IPS-NIHi7 (cell line): ENCODE measurements around the gene DVL1.
A peak's percentile ranks its signal among the peaks of the same experiment; 100 is the strongest.
"Not testable (repeated sequence)": the region's sequence is repeated elsewhere in the genome, so short reads cannot be mapped to it uniquely, and the experiment has no call there.

ENCODE experiments used
- DNase-seq: peaks from one replicate; pipeline ENCODE4 v3.0.0; 2012; ENCODE audit warnings: mixed read lengths; ENCODE audit errors: extremely low spot score

DVL1 gene

DNA sequence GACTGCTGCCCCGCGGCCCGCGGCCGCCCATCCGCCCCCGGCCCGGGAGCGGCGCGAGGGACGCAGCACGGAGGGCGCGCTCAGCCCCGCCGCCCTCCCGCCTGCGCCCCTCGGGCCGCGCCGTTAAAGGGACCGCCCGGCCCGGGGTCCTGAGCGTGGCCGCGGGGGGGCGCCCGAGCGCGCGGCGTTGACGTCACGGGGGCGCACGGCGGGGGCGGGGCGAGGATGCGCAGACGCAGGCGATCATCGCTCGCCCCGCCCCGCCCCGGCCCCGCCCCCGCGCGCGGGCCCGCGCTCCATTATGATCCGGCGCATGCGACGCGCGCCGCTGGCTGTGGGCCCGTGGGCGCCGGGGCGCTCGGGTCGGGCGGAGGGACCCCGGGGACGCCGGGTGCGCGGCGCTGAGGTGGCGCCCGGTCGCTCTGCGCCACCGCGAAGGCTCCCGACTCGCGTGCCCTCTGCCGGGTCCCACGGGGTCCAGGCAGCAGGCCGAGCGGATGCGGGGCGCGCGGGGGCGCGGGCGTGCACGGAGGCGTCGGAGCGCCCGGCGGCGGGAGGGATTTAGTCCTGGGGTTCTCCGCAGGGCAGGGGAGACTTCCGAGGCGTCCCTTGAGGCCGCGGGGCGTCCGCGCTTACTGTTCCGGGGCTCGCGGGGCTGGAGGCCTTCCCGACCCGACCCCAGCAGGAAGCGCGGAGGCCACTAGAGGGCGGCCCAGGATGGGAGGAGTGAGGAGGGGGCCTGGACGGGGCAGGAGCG, at the start of gene DVL1:
Gene DVL1, minus strand, starts transcription at position 163 of the 757 bp plus-strand sequence. CDS start 353 bp downstream, outside the sequence.
- peak; percentile 83 for DNase-seq

DNA sequence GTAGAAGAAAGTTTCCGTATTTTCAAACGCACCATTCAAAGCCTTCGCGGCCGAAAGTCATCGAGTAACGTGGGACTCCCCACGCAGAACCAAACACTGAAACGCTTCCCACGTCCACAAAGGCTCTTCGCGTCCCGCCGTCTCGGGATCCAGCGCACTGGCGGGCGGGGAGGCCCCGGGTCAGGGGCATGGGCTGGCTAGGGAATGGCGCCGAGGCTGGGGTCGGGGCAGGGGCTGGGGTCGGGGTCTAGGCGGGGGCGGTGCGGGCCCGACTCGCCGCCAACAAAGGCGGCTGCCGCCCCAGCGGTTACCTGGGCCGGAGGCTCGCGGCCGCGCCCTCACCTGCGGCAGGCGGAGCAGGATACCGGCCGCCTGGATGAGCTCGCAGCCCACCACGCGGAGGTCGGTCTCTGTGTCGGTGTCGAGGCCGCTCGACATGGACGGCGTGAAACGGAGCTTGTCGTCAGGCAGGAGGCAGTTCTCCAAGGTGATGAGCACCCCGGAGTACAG, 49.5 kb upstream of the DVL1 start:
- DNase-seq = no peak

DNA sequence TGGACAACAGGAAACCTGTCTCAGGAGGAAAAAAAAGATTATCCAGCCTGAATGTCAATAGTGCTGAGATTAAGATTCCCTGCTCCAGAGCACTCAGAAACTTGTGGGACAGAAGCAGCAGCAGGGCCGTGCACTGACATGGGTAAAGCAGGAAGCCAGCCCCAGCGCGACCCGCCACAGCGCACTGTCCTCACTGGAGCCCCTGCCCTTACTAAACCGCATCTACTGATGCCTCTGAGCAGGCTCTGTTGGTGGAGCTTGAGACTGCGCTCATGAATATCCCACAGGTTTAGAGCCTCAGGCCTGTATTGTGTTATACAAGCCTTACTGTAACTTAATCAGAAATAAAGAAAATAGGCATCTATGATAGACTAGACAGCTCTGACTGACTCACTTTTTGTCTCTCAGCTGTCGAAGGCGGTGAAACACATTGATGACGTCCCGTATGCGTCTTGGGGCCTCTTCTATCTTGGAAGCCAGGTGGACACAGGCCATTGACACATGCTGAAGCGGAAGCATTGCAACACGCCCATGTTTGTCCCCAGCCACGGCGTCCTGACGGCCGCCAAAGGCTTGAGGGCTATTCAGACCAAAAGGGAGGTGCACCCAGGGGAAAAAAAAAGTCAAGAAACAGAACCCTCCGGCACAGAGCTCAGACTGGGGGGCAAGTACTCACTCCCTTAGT, 48.8 kb upstream of the DVL1 start:
- no peak for DNase-seq

DNA sequence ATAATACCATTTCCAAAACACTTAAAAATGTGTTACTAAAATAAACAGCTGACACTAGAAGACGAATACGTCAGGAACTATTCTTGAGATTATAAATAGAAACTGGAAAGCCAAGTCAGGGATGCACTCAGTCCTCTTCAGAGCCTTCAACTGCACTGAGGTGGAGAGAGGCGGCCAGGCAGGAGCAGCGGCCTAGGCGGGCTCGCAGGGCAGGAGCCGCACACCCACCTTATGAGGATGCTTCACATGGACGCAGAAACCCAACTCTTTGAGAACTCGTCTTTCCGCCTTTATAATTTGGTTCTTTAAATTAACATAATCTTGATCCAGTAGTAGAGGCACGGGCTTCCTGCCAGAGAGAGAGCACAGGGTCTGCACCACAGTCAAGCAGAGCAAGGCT, 45.9 kb upstream of the DVL1 start:
- DNase-seq = no peak

DNA sequence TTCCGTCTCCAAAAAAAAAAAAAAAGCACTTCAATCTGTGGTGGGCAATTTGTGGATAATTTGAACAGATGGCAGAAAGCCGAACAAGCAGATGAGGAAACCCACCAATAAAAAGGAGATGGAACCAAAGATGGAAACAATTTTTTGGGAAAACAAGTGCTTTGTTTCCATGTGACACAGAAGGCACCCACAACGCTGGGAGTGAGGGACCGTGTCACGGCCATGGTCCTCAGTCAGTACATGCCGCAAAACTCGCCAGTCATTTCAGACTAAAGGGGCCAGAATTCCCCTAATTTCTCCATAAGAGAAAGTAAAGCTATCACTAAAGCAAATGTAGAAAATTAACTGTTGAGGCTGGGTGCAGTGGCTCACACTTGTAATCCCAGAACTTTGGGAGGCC, 44.9 kb upstream of the DVL1 start:
- no peak for DNase-seq

DNA sequence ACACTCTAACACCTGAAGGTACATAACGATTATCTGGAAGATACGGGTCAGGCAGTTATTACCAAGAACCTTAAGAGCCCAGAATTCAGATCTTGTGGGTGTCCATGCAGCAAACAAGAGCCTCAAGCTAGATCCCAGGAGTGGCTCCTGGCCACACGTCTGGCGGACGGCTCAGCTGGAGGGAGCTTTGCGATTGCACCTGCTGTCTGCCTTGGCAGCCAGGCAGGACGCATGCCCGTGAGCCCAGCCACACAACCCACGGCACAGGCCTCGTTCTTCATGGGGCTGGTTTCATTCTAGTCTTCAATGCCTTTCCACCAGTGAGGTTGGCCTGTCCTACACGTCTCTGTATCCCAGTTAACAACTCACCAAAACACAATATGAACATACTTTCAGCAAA, 44.2 kb upstream of the DVL1 start:
- no peak for DNase-seq

DNA sequence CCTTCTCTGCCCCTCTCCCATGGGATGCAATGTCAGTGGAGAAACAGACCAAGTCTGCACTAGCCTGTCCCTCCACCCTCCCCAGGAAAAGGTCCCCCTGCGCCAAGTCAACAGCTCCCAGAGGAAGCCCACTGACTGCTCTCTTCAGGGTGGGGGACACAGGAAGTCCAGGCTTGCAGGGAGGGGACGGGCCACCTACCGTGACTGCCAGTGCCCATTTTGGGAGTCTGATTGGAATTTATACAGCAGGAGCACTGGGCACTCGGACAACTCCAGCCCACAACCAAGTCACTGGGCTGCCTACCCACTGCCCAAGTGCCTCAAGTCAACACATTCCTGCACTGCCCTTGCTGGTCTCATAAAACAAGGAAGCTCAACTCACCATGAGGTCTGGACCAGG, 43.8 kb upstream of the DVL1 start:
- no peak for DNase-seq

DNA sequence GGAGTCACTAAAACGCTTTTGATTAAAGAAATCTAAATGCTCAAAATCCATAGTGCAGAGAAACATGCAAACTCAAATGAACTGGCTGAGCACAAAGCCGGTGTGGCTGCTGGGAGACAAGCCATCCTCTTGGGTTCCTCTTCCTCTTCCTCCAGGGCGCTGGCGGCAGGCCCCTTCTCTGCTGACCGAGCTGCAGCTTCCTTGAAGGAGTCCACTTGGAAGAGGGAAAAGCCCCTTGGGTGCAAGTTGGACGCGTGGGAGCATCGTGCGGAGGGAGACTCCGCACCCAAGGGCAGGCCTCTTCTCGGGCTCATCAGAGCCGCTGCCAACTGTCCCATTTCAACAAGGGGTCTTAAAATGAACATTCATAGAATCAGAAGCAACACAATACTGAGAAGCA, 42.0 kb upstream of the DVL1 start:
- DNase-seq = peak; percentile 2

DNA sequence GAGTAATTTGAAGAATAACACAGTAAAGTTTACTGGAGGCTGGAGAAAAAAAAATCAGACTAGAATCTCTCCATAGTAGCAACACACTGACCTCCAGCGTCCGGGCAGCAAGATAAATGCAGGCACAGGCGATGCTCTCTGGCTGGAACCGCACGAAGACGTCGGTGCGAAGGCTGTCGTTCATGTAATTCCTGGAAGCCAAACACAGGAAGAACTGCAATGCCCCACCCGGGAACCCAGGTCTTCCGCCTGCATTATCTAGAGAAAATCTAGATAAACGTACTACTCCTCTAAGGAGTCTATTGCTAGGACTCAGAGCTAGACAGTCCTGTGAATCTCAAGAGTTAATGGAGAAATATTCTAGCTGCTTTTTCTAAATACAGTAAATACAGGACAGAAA, 41.5 kb upstream of the DVL1 start:
- DNase-seq = no peak

DNA sequence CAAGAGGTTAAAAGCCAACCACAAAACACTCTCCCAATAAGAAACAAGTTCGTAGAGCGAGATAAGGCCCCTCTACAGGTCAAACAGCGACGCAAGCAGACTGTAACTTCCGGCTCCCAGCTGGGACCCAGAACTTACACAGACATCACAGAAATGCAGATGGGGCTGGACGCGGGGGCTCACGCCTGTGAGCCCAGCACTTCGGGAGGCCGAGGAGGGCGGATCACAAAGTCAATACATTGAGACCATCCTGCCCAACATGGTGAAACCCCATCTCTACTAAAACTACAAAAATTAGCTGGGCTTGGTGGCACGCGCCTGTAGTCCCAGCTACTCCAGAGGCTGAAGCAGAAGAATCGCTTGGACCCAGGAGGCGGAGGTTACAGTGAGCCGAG, 38.9 kb upstream of the DVL1 start:
- no peak for DNase-seq

DNA sequence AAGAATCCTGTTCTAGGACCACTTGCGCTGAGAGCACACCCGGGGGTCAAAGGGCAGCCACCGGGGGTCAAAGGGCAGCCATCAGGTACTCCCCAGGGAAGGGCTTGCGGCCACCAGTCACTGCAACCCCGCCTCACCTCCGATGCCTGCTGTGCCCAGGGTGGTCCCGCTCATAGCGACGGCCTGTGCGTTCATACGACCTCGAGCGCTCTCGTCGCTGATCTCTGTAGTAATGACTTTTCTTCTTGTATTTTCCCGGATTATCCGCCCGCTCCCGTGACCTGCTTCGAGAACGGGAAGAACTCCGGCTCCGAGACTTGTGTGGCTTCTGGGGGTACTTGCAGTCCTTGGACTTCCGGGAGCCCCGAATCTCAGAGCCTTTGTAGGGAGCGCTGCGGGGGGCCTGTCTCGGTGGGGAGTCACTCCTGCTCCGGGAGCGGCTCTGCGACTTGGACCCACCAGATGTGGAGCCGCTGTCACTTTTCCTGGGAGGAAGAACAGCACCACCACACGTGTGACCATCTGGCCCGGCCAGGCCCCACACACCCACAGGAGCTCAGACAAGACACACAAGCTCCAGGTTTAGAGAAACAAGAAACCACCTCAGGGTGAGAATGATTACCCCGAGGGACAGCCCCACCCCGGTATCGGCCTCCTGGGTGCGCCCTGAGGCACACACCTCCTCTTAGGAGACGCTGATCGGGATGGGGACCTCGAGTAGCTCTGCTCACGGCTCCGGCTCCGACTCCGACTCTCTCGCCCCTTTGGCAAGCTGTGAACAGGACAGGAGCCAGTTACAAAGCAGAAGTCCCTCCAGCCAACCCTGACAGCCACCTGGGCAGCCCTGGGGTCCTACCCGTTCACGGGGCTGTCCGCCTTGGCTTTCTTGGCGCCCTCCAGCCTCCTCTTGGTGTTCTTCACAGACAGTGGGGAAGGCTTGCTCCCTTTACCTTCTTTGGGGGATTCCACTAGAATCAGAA, 38.2 kb upstream of the DVL1 start:
- no peak for DNase-seq

DNA sequence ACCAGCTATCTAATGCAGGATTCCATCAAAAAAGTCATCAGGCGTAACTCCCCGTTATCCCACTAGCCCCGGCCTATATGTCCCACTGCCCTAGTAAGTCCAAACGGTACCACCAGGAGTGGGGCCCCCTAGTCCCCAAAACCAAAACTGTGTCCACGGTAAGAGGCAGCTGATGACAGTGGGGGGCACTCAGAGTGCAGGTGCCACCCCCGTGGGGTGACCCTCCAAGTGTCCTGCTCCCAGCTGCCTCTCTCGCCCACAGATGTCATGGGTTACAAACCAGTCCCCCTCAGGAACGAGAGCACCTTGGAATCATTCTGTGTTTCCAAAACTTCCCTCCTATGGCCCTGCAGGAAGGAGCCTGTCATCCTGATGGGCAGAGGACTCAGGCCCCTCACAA, 36.7 kb upstream of the DVL1 start:
- DNase-seq = no peak

DNA sequence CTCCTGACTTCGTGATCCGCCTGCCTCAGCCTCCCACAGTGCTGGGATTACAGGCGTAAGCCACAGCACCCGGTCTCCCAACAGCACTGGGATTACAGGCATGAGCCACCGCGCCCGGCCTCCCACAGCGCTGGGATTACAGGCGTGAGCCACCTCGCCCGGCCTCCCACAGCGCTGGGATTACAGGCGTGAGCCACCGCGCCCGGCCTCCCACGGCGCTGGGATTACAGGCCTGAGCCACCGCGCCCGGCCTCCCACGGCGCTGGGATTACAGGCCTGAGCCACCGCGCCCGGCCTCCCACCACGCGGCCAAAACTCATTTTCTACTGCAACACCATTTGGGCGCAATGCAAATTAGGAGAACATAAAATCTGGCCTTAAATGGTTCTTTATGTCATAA, 36.1 kb upstream of the DVL1 start:
- not testable (repeated sequence) for DNase-seq

DNA sequence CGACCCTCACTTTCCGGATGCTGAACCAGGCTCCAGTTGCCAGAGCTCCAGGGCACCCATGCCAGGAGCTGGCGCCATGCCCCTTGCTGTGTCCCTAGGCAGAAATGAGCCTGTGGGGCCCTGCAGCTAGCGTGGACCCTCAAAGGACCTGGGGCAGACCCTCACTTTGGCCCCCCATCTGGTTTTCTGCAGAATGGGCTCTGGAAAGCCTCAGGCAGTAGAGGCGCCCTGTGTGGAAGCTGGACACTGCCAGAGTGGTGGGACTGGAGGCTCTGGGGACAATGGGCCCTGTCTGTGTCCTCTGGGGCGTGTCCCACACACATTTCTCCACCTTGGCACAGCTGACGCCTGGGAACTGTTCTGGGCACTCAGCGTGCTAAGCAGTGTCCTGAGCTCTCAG, 32.1 kb upstream of the DVL1 start:
- DNase-seq = no peak

DNA sequence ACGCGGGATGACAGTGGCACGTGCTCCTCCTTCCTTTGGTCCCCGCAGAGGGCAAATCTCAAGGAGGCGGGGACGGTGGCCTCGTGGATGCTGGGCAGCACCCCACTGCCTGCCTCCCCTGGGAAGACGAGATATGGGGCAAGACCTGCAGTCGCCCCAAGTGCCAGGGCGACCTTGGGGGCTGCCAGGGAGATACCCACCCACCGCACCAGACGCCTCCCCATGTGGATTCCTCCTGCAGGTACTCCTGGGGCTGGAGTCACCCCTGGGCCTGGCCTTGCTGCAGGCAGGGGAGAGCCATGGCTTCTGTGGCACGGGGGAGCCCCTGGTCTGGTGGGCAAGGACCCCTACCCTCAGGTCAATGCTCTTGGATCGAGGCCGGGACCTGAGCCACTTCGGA, 31.6 kb upstream of the DVL1 start:
- DNase-seq = no peak

DNA sequence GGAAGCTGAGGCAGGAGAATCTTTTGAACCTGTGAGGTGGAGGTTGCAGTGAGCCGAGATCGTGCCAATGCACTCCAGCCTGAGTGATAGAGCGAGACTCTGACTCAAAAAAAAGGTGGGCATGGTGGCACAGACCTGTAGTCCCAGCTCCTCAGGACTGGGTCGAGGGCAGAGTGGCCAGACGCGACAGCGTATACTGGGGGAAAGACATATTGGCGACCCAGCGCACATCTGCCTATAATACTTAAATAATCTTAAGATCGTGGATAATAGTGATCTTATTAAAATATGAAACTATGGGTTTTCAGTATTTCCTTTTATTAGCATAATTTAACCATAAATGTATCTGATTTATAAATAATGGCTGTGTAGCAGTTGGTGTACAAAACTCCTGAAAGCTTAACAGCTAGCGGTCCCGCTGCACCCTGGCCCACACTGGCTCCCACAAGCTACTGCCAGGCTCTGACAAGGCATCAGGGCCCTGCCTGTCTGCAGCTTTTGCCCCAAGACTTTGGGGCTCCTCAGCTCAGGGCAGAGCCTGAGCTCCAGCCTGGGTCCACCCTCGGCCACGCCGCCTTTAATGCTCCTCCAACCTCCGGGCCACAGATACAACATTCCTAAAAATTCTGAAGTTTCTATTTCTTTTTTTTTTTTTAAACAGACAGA, 28.5 kb upstream of the DVL1 start:
- DNase-seq = no peak

DNA sequence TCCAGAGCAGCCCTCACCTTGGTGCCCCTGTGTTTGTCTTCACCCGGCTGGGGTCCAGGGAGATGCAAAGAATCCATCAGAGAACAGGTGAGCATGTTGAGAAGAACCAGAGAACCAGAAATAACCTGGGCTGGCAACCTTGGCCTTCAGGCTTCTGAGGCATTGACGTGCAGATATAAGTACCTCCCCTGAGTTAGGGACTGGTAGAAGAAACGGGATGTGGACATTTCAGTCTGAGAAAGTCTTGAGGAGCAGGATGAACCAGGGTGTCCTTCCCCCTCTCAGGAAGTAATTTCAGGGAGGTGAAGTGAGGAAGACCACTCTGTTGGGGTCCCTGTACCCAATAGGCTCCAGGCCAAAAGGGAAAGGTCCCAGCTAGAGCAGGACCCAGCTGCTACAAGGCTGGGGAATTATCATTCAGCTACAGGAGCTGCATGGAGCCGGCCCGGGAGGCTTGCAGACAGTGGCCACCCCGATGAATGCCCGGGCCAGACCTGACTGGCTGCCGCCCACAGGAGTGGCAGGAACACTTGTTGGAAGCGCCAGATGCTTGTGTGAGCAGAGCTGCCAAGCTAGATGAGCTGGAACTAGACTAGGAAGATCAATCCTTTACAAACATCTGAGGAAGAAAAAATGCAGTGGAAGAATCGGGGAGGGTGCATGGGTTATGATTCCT, 27.5 kb upstream of the DVL1 start:
- no peak for DNase-seq

DNA sequence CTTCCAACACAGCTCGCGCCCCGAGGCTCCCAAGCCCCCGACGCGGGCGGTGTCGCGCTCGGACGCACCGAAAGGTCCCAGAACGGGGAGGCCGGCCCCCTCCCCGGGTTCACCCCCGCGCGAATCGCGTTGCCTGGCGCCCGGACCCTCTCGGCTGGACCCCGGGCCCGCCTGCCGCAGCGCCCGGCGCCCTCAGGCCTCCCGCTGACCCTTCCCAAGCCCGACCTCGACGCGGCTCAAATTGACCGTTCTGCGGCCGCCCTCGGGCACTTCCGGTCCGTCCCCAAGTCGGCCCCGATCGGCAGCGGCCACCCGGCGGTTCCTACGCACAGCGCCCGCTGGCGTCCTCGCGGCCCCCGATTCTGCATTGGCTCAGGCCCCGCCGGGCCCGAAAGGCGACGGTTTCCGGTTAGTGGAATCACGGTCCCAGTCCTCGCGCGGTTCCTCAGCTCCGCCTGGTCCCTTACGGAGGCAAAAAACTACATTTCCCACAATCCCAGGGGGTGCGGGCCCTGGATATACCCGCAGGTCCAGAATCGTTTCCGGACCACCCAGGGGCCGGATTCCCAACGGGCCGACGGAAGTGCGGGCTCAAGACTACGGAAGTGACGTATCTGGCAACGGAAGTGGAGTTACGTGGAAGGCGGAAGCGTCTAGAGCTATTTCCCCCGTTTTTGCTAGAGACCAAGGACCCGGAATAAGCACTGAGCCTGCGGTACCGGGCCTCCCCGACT, 25.9 kb upstream of the DVL1 start, which contains the start of gene AURKAIP1:
Gene AURKAIP1, minus strand, starts transcription at position 279 of the 734 bp plus-strand sequence. CDS start 451 bp downstream, outside the sequence.
- peak; percentile 98 for DNase-seq

DNA sequence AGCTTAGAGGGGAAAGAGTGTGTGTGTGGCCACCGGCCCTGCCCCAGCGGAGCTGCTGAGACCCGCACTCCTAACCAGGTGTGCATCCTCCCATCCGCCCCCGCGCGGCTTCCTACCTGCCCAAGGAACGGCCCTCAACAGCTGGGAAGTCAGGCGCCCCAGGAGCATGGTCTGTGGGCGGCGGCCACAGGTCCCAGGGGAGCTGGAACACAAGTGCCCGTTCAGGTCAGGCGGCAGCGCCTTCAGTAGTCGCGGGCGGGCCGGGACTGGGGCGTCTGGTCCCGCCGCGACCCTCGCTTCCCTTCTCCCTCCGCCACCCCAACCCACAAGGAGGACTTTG, 25.3 kb upstream of the DVL1 start:
- peak; percentile 9 for DNase-seq
